Peyer's patch (tissue), 4 donors: ENCODE data around the gene WWTR1.

Source experiments
- POLR2A ChIP-seq, 2 donors: fragments of 450-650 bp; IDR thresholded peaks; one replicate each; pipeline ENCODE4 v1.5.1; 2017; ENCODE audit warnings: antibody characterized with exemption in 2 of 2, mild to moderate bottlenecking in 2 of 2, moderate library complexity in 2 of 2
- TF ChIP-seq, protein P1 (sequence below), 6 experiments: fragments of 450-650 bp in 4 of 6; fragments of 200-600 bp in 2 of 6; sonication (generic) in 1 of 6; IDR thresholded peaks; one replicate each; pipeline ENCODE4 v1.5.1; 2017 to 2019; ENCODE audit warnings: antibody characterized with exemption in 6 of 6, mild to moderate bottlenecking in 3 of 6, moderate library complexity in 1 of 6

GRCh38 chr3:149559525-149559924, 98.3 kb downstream of the WWTR1 start:
- TF ChIP-seq, protein P1, sequence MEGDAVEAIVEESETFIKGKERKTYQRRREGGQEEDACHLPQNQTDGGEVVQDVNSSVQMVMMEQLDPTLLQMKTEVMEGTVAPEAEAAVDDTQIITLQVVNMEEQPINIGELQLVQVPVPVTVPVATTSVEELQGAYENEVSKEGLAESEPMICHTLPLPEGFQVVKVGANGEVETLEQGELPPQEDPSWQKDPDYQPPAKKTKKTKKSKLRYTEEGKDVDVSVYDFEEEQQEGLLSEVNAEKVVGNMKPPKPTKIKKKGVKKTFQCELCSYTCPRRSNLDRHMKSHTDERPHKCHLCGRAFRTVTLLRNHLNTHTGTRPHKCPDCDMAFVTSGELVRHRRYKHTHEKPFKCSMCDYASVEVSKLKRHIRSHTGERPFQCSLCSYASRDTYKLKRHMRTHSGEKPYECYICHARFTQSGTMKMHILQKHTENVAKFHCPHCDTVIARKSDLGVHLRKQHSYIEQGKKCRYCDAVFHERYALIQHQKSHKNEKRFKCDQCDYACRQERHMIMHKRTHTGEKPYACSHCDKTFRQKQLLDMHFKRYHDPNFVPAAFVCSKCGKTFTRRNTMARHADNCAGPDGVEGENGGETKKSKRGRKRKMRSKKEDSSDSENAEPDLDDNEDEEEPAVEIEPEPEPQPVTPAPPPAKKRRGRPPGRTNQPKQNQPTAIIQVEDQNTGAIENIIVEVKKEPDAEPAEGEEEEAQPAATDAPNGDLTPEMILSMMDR (IDR thresholded peaks at IDR 0.05), result no peak
- TF ChIP-seq POLR2A (IDR thresholded peaks at IDR 0.05), result no peak
